ENCODE data around the gene TMSB4X.

The TMSB4X gene

GRCh38 chrX:12986164-12986779, 11.4 kb downstream of the TMSB4X start:
- TF ChIP-seq ZNF8 (CRISPR knock-in tag; IDR thresholded peaks at IDR 0.05) = no peak
- no peak for ATAC-seq

- TF ChIP-seq CSRNP3 (CRISPR knock-in tag; IDR thresholded peaks at IDR 0.05) (no peak), TSHZ2 (CRISPR knock-in tag; IDR thresholded peaks at IDR 0.05) (no peak), ARNTL (CRISPR knock-in tag; IDR thresholded peaks at IDR 0.05; ENCODE audit: borderline replicate concordance, low read depth) (no peak), BACH2 (CRISPR knock-in tag; IDR thresholded peaks at IDR 0.05; ENCODE audit: borderline replicate concordance) (no peak), ZFP30 (CRISPR knock-in tag; IDR thresholded peaks at IDR 0.05) (no peak), ZNF70 (CRISPR knock-in tag; IDR thresholded peaks at IDR 0.05) (no peak), OSR1 (CRISPR knock-in tag; IDR thresholded peaks at IDR 0.05) (no peak), SNAI2 (CRISPR knock-in tag; IDR thresholded peaks at IDR 0.05) (no peak), PATZ1 (CRISPR knock-in tag; IDR thresholded peaks at IDR 0.05; ENCODE audit: borderline replicate concordance) (no peak), CSDC2 (CRISPR knock-in tag; IDR thresholded peaks at IDR 0.05) (no peak), ISL1 (CRISPR knock-in tag; IDR thresholded peaks at IDR 0.05) (no peak), POU6F1 (CRISPR knock-in tag; IDR thresholded peaks at IDR 0.05; ENCODE audit: borderline replicate concordance, low read depth) (no peak), CREB5 (CRISPR knock-in tag; IDR thresholded peaks at IDR 0.05; ENCODE audit: low read depth) (no peak), GLIS3 (CRISPR knock-in tag; IDR thresholded peaks at IDR 0.05) (no peak), TOX (CRISPR knock-in tag; IDR thresholded peaks at IDR 0.05; ENCODE audit: borderline replicate concordance) (no peak), TCF4 (CRISPR knock-in tag; IDR thresholded peaks at IDR 0.05; ENCODE audit: borderline replicate concordance) (no peak), RARB (CRISPR knock-in tag; IDR thresholded peaks at IDR 0.05) (no peak)
- ATAC-seq = no peak
Observed at GRCh38 chrX:12986886-12987285, 12.0 kb downstream of the TMSB4X start.

GRCh38 chrX:12987340-12987739, 12.4 kb downstream of the TMSB4X start:
- no peak for TF ChIP-seq OSR1 (CRISPR knock-in tag; IDR thresholded peaks at IDR 0.05)
- TF ChIP-seq PPARA (CRISPR knock-in tag; IDR thresholded peaks at IDR 0.05; ENCODE audit: borderline replicate concordance) = no peak
- TF ChIP-seq ARNTL (CRISPR knock-in tag; IDR thresholded peaks at IDR 0.05; ENCODE audit: borderline replicate concordance, low read depth) = no peak
- no peak for TF ChIP-seq POU6F1 (CRISPR knock-in tag; IDR thresholded peaks at IDR 0.05; ENCODE audit: borderline replicate concordance, low read depth)
- TF ChIP-seq ZFP3 (CRISPR knock-in tag; IDR thresholded peaks at IDR 0.05) = no peak
- TF ChIP-seq TCF4 (CRISPR knock-in tag; IDR thresholded peaks at IDR 0.05; ENCODE audit: borderline replicate concordance) = no peak
- TF ChIP-seq ZNF8 (CRISPR knock-in tag; IDR thresholded peaks at IDR 0.05) = no peak
- TF ChIP-seq ISL1 (CRISPR knock-in tag; IDR thresholded peaks at IDR 0.05) = no peak
- TF ChIP-seq TOX (CRISPR knock-in tag; IDR thresholded peaks at IDR 0.05; ENCODE audit: borderline replicate concordance) = no peak
- TF ChIP-seq RARB (CRISPR knock-in tag; IDR thresholded peaks at IDR 0.05) = no peak
- ATAC-seq = no peak
